ENCODE measurements around the gene CBLN3. TPM values are rescaled to one million over a fixed set of nuclear protein-coding genes. Genes with fewer than 3 reads are reported as not detected.

CBLN3 gene
- total and polyA plus RNA-seq, 9 of the 15 experiments (the other 6 are each of a cell fraction or from before 2014, with no cell fraction given): 0.05 to 0.59 (median 0.26) TPM; not detected in 1

GRCh38 chr14:24430143-24430681 lies 744 bp upstream of the CBLN3 start (continued):
- no peak for TF ChIP-seq ELK3 (CRISPR knock-in tag; IDR thresholded peaks at IDR 0.05)
- no peak for TF ChIP-seq HOMEZ (CRISPR knock-in tag; IDR thresholded peaks at IDR 0.05)
- no peak for TF ChIP-seq ZNF695 (CRISPR knock-in tag; IDR thresholded peaks at IDR 0.05)
- TF ChIP-seq HNRNPH1 (optimal IDR thresholded peaks at IDR 0.05; ENCODE audit: low read depth, low read length): no peak
- TF ChIP-seq FOS (IDR thresholded peaks at IDR 0.05; ENCODE audit: extremely low read depth, insufficient read length): no peak
- no peak for TF ChIP-seq TBP (optimal IDR thresholded peaks at IDR 0.05; ENCODE audit: low read depth, low read length)
- TF ChIP-seq NR2C2 (CRISPR knock-in tag; IDR thresholded peaks at IDR 0.05): no peak
- TF ChIP-seq NR2C2 (tag; IDR thresholded peaks at IDR 0.05): peak; percentile 40
- no peak for TF ChIP-seq ZBTB12 (CRISPR knock-in tag; IDR thresholded peaks at IDR 0.05)
- TF ChIP-seq HBP1 (CRISPR knock-in tag; IDR thresholded peaks at IDR 0.05): no peak
- no peak for TF ChIP-seq CCAR2 (IDR thresholded peaks at IDR 0.05; ENCODE audit: low read depth, low read length)
- TF ChIP-seq HMBOX1 (IDR thresholded peaks at IDR 0.05): peak; percentile 73
- no peak for TF ChIP-seq ARID2 (IDR thresholded peaks at IDR 0.05)
- TF ChIP-seq FOXK2 (conservative IDR thresholded peaks at IDR 0.05 in 1 of 2, IDR thresholded peaks at IDR 0.05 in 1 of 2; ENCODE audit: low read depth in 2 of 2): peak; percentile 77 to 89
- TF ChIP-seq VEZF1 (CRISPR knock-in tag; IDR thresholded peaks at IDR 0.05): peak; percentile 16; the same call in 1 of the 2 replicates
- no peak for TF ChIP-seq CHCHD3 (CRISPR knock-in tag; IDR thresholded peaks at IDR 0.05)
- TF ChIP-seq ZNF79 (CRISPR knock-in tag; IDR thresholded peaks at IDR 0.05; ENCODE audit: low read depth): no peak
- TF ChIP-seq GTF2F1 (IDR thresholded peaks at IDR 0.05; ENCODE audit: low read depth, low read length): no peak
- no peak for TF ChIP-seq IFI16 (CRISPR knock-in tag; IDR thresholded peaks at IDR 0.05)
- TF ChIP-seq XRCC4 (IDR thresholded peaks at IDR 0.05; ENCODE audit: extremely low read depth, insufficient read depth, insufficient read length): no peak
- no peak for TF ChIP-seq TRIM24 (IDR thresholded peaks at IDR 0.05)
- peak; percentile 10 for TF ChIP-seq CCNT2 (IDR thresholded peaks at IDR 0.05; ENCODE audit: borderline replicate concordance, extremely low read depth, insufficient read length, low read depth, low read length)
